ENCODE data around the gene ANO1. TPM values are rescaled to one million over a fixed set of nuclear protein-coding genes. Genes with fewer than 3 reads are reported as not detected.

ANO1 gene
- total and polyA plus RNA-seq, 12 donors: 0.67 to 6.7 (median 2.2) TPM

DNA sequence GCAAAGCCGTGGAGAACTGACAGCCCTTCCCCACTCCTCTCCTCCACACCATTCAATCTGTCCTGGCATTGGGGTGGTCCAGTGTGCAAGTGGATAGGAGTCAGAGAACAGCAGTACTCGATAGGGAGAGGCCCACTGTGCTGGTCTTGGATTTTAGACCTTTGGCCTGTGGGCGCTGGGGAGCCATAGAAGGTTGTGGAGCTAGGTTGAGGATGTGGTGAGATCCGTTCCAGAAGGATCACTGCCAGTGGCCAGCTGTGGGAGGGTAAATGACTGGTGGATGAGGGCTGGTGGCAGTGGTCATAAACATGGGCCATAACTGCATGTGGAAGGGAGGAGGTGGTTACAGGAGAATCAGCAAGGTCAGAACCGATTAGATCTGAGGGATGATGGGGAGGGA, 28.6 kb downstream of the ANO1 start:
- intact Hi-C loops (cut with DNase I): no loop called here
- H3K4me1 ChIP-seq (replicated peaks in 1 of 2): no peaks in the 10 kb centered on the region
- no peak for DNase-seq
- no peaks in the 10 kb centered on the region for H3K9me3 ChIP-seq (replicated peaks in 1 of 3)
- H3K27me3 ChIP-seq: no peaks in the 10 kb centered on the region
- TF ChIP-seq POLR2A (IDR thresholded peaks at IDR 0.05) (no peak), CTCF (IDR thresholded peaks at IDR 0.05) (no peak)
- peak overlapping the region in 1 of 5 donors; percentile 10 for H3K27ac ChIP-seq
- H3K36me3 ChIP-seq (replicated peaks in 1 of 2): no peaks in the 10 kb centered on the region
- 63 to 74% (median 70%) methylated on average over 5 of the region's 5 CpGs for WGBS, 4 donors
- no peak overlapping the region for H3K4me3 ChIP-seq

DNA sequence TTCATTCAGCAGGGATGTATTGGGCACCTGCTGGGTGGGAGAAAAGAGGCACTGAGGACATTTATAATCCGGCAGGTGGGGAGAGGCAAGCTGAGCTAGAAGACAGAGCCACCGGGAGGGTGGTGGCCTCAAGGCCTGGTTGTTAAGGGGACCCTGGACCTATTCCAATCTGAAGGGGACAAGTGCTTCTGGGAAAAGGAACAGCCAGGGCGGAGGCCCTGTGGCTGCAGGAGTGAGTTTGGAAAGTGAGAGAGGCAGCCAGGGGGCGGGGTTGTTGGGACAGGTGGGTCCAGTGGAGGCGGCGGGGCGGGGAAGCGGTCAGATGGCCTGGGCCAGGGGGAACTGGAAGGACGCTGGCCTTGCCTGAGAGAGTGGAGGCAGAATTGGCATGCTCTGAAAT, 29.1 kb downstream of the ANO1 start:
- intact Hi-C loops (cut with DNase I): no loop called here
- no peaks in the 10 kb centered on the region for H3K27me3 ChIP-seq
- H3K36me3 ChIP-seq (replicated peaks in 1 of 2): no peaks in the 10 kb centered on the region
- H3K9me3 ChIP-seq (replicated peaks in 1 of 3): no peaks in the 10 kb centered on the region
- no peak for TF ChIP-seq CTCF (IDR thresholded peaks at IDR 0.05)
- TF ChIP-seq POLR2A (IDR thresholded peaks at IDR 0.05): no peak
- 50 to 81% (median 65%) methylated on average over 5 to 9 of the region's 9 CpGs for WGBS, 4 donors
- DNase-seq: no peak
- no peak overlapping the region for H3K4me3 ChIP-seq
- no peaks in the 10 kb centered on the region for H3K4me1 ChIP-seq (replicated peaks in 1 of 2)
- no peak overlapping the region for H3K27ac ChIP-seq

DNA sequence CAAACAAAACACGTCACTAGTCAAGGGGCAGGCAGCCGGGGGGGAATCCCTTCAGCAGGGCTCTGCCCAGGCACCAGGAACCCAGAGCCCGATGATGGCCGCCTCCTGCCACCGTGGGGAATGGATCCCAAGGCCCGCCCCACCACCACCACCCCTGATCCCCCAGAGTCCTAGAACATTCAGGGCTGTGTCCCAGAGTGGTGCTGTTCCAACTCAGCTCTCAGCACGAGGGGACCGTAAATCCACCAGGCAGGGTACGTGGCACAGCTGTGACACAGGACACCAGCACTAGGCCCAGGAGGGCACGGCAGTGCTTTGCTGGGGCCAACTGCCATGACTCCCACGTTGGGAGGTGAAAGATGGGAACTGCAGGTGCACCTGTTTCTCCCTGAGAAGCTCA, 29.6 kb downstream of the ANO1 start:
- Histone ChIP-seq H3K27ac (peak overlapping the region in 1 of 5 donors; percentile 16), H3K27me3 (no peaks in the 10 kb centered on the region), H3K9me3 (replicated peaks in 1 of 3) (no peaks in the 10 kb centered on the region), H3K4me1 (replicated peaks in 1 of 2) (no peaks in the 10 kb centered on the region), H3K4me3 (no peak overlapping the region), H3K36me3 (replicated peaks in 1 of 2) (no peaks in the 10 kb centered on the region)
- WGBS, 4 donors: 67 to 83% (median 74%) methylated on average over 2 to 11 of the region's 11 CpGs
- TF ChIP-seq CTCF (IDR thresholded peaks at IDR 0.05) (no peak), POLR2A (IDR thresholded peaks at IDR 0.05) (no peak)
- intact Hi-C loops (cut with DNase I): no loop called here
- DNase-seq: no peak

DNA sequence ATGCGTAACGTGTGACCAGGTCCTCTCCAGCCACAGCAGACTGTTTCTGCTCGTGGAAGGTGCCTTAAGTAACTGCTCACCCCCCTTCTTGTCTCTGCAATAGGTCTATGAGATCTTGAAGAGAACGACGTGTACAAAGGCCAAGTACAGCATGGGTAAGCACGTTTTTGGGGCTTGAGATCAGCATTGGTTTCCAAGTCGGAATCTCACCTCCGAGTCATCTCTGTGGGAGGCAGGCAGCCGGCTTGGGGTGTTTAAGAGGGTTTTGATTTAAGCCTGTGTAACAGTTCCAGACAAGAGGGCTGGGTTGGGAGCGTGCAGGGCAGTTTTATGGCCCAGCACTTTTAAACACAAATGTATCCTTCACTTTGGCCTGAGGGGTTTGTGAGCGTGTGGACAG, 30.1 kb downstream of the ANO1 start:
- no peak for TF ChIP-seq POLR2A (IDR thresholded peaks at IDR 0.05)
- TF ChIP-seq CTCF (IDR thresholded peaks at IDR 0.05): no peak
- H3K4me3 ChIP-seq: no peak overlapping the region
- WGBS, 4 donors: 48 to 75% (median 67%) methylated on average over 9 to 11 of the region's 11 CpGs
- no peaks in the 10 kb centered on the region for H3K9me3 ChIP-seq (replicated peaks in 1 of 3)
- H3K27ac ChIP-seq: peak overlapping the region in 1 of 5 donors; percentile 45
- intact Hi-C loops (cut with DNase I): no loop called here
- no peak for DNase-seq
- H3K4me1 ChIP-seq (replicated peaks in 1 of 2): no peaks in the 10 kb centered on the region
- no peaks in the 10 kb centered on the region for H3K36me3 ChIP-seq (replicated peaks in 1 of 2)
- H3K27me3 ChIP-seq: no peaks in the 10 kb centered on the region
